Measurements from ENCODE around the gene HNRNPR. TPM values are rescaled to one million over a fixed set of nuclear protein-coding genes. Genes with fewer than 3 reads are reported as not detected.

The HNRNPR gene
- polyA plus RNA-seq, 1 experiment = 79.3 TPM

GRCh38 chr1:23283667-23284602 lies 60.1 kb downstream of the HNRNPR start:
- no peak for DNase-seq (ENCODE audit: low read depth)
- ChIA-PET CTCF (interaction anchor here (0.6 to 1.7 kb wide), 5 partner anchors 99 to 211 kb away, joined by 3 to 4 read pairs (median 3); no protein-coding TSS in a partner anchor), POLR2A (no interaction called here)
- no peak overlapping the region for H3K4me3 ChIP-seq (ENCODE audit: low read depth, low read length)
- TF ChIP-seq, protein P1, sequence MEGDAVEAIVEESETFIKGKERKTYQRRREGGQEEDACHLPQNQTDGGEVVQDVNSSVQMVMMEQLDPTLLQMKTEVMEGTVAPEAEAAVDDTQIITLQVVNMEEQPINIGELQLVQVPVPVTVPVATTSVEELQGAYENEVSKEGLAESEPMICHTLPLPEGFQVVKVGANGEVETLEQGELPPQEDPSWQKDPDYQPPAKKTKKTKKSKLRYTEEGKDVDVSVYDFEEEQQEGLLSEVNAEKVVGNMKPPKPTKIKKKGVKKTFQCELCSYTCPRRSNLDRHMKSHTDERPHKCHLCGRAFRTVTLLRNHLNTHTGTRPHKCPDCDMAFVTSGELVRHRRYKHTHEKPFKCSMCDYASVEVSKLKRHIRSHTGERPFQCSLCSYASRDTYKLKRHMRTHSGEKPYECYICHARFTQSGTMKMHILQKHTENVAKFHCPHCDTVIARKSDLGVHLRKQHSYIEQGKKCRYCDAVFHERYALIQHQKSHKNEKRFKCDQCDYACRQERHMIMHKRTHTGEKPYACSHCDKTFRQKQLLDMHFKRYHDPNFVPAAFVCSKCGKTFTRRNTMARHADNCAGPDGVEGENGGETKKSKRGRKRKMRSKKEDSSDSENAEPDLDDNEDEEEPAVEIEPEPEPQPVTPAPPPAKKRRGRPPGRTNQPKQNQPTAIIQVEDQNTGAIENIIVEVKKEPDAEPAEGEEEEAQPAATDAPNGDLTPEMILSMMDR (IDR thresholded peaks at IDR 0.05; ENCODE audit: insufficient read depth, low read depth, low read length) = no peak
- peaks cover 2% of the 10 kb centered on the region; the same call in 1 of the 2 replicates for H3K36me3 ChIP-seq (ENCODE audit: control insufficient read depth, insufficient read depth, low read length)
- H3K27me3 ChIP-seq (ENCODE audit: control insufficient read depth, insufficient read depth, low read length) = no peaks in the 10 kb centered on the region

GRCh38 chr1:23282957-23283356 lies 61.1 kb downstream of the HNRNPR start:
- ChIA-PET POLR2A (no interaction called here), CTCF (interaction anchor here (0.7 to 1.7 kb wide), 3 partner anchors 98 to 121 kb away, joined by 3 to 4 read pairs (median 3); no protein-coding TSS in a partner anchor)
- Histone ChIP-seq H3K27me3 (ENCODE audit: control insufficient read depth, insufficient read depth, low read length) (no peaks in the 10 kb centered on the region), H3K4me3 (ENCODE audit: low read depth, low read length) (no peak overlapping the region), H3K36me3 (ENCODE audit: control insufficient read depth, insufficient read depth, low read length) (peaks cover 2% of the 10 kb centered on the region; the same call in 1 of the 2 replicates)
- DNase-seq (ENCODE audit: low read depth) = peak; percentile 89
- TF ChIP-seq, protein P1 (IDR thresholded peaks at IDR 0.05; ENCODE audit: insufficient read depth, low read depth, low read length) = no peak

DNA sequence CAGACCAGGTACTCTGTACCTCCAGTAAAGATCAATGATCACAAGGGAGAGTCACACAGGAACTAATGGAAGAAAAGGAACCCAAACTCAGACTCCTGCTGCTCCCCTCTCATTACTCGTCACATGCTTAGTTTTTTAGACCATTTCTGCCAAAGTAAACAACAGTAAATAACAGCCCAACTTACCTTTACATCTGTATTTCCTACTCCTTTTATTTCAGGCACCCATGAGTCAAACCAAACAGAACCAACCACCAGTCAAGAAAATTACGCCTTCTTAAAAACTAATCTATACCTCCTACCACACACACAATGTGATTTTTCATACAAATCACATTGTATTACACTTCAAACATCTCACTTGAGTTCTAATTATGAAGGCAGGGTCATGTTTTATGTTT lies 65.4 kb downstream of the HNRNPR start:
- no peak for DNase-seq (ENCODE audit: low read depth)
- CTCF ChIA-PET = interaction anchor here (0.6 to 1.3 kb wide), 4 partner anchors 94 to 337 kb away, joined by 3 to 6 read pairs (median 4); no protein-coding TSS in a partner anchor
- TF ChIP-seq, protein P1 (IDR thresholded peaks at IDR 0.05; ENCODE audit: insufficient read depth, low read depth, low read length) = no peak
- POLR2A ChIA-PET = no interaction called here
- no peak overlapping the region for H3K4me3 ChIP-seq (ENCODE audit: low read depth, low read length)
- H3K36me3 ChIP-seq (ENCODE audit: control insufficient read depth, insufficient read depth, low read length) = peaks cover 2% of the 10 kb centered on the region; the same call in 1 of the 2 replicates
- H3K27me3 ChIP-seq (ENCODE audit: control insufficient read depth, insufficient read depth, low read length) = no peaks in the 10 kb centered on the region

GRCh38 chr1:23276531-23276930 lies 67.6 kb downstream of the HNRNPR start:
- Histone ChIP-seq H3K4me3 (ENCODE audit: low read depth, low read length) (no peak overlapping the region), H3K27me3 (ENCODE audit: control insufficient read depth, insufficient read depth, low read length) (no peaks in the 10 kb centered on the region), H3K36me3 (ENCODE audit: control insufficient read depth, insufficient read depth, low read length) (0 out of 2 replicates have a peak, but pooled peaks cover 2% of the 10 kb centered on the region)
- no peak for DNase-seq (ENCODE audit: low read depth)
- ChIA-PET POLR2A (no interaction called here), CTCF (no interaction called here)
- TF ChIP-seq, protein P1 (IDR thresholded peaks at IDR 0.05; ENCODE audit: insufficient read depth, low read depth, low read length) = no peak

GRCh38 chr1:23274134-23274505 lies 70.0 kb downstream of the HNRNPR start:
- TF ChIP-seq, protein P1 (IDR thresholded peaks at IDR 0.05; ENCODE audit: insufficient read depth, low read depth, low read length) = no peak
- Histone ChIP-seq H3K4me3 (ENCODE audit: low read depth, low read length) (no peak overlapping the region), H3K36me3 (ENCODE audit: control insufficient read depth, insufficient read depth, low read length) (no peaks in the 10 kb centered on the region), H3K27me3 (ENCODE audit: control insufficient read depth, insufficient read depth, low read length) (no peaks in the 10 kb centered on the region)
- POLR2A ChIA-PET = no interaction called here
- CTCF ChIA-PET = interaction anchor here (0.7 to 1.3 kb wide), 3 partner anchors 89 to 385 kb away, joined by 3 read pairs; no protein-coding TSS in a partner anchor
- DNase-seq (ENCODE audit: low read depth) = no peak

All from BJ (cell line).